Muscle of arm (tissue), 12 donors: ENCODE measurements around the gene SH3PXD2A. TPM values are rescaled to one million over a fixed set of nuclear protein-coding genes. Genes with fewer than 3 reads are reported as not detected.

Experiments used
- DNase-seq: peaks from one replicate; pipeline ENCODE4 v3.0.0-alpha.2; 2013
- polyA plus RNA-seq, 12 donors: library from polyadenylated mRNA; unstranded; fragments of 120-200 nt; gene quantifications; one replicate each; pipeline ENCODE4 v1.2.1, GENCODE V29; 2013; ENCODE audit not compliant: insufficient read length in 12 of 12

Gene SH3PXD2A
- polyA plus RNA-seq, 12 donors: 67.6 to 154 (median 81.6) TPM

- no peak for DNase-seq
Observed at GRCh38 chr10:103707956-103708626, 147.3 kb downstream of the SH3PXD2A start.

GRCh38 chr10:103706762-103707161, 148.6 kb downstream of the SH3PXD2A start:
- DNase-seq: no peak

GRCh38 chr10:103706047-103706446, 149.3 kb downstream of the SH3PXD2A start:
- no peak for DNase-seq

- no peak for DNase-seq
Observed at GRCh38 chr10:103703941-103704919, 151.1 kb downstream of the SH3PXD2A start.

- no peak for DNase-seq
Observed at GRCh38 chr10:103701380-103702222, 153.8 kb downstream of the SH3PXD2A start.

GRCh38 chr10:103700436-103700715, 155.0 kb downstream of the SH3PXD2A start:
- DNase-seq: no peak

GRCh38 chr10:103699611-103700435, 155.6 kb downstream of the SH3PXD2A start:
- no peak for DNase-seq

GRCh38 chr10:103698266-103698665, 157.1 kb downstream of the SH3PXD2A start:
- no peak for DNase-seq

- no peak for DNase-seq
Observed at GRCh38 chr10:103697787-103698186, 157.6 kb downstream of the SH3PXD2A start.

- no peak for DNase-seq
Observed at GRCh38 chr10:103696411-103697145, 158.8 kb downstream of the SH3PXD2A start.

- DNase-seq: no peak
Observed at GRCh38 chr10:103696094-103696410, 159.3 kb downstream of the SH3PXD2A start.

GRCh38 chr10:103695584-103696005, 159.8 kb downstream of the SH3PXD2A start:
- no peak for DNase-seq

GRCh38 chr10:103693812-103694205, 161.6 kb downstream of the SH3PXD2A start:
- no peak for DNase-seq

GRCh38 chr10:103692952-103693811, 162.2 kb downstream of the SH3PXD2A start:
- no peak for DNase-seq

- DNase-seq: no peak
Observed at GRCh38 chr10:103692436-103692951, 162.9 kb downstream of the SH3PXD2A start.

- no peak for DNase-seq
Observed at GRCh38 chr10:103691723-103692435, 163.5 kb downstream of the SH3PXD2A start.

- DNase-seq: no peak
Observed at GRCh38 chr10:103691267-103691666, 164.1 kb downstream of the SH3PXD2A start.

- DNase-seq: no peak
Observed at GRCh38 chr10:103690281-103690680, 165.1 kb downstream of the SH3PXD2A start.

GRCh38 chr10:103688491-103688890, 166.9 kb downstream of the SH3PXD2A start:
- DNase-seq: no peak
